ENCODE data around the gene ACTR2. TPM values are rescaled to one million over a fixed set of nuclear protein-coding genes. Genes with fewer than 3 reads are reported as not detected.

Gene ACTR2
- total RNA-seq, 1 experiment from 2014 or later = 199 TPM

DNA sequence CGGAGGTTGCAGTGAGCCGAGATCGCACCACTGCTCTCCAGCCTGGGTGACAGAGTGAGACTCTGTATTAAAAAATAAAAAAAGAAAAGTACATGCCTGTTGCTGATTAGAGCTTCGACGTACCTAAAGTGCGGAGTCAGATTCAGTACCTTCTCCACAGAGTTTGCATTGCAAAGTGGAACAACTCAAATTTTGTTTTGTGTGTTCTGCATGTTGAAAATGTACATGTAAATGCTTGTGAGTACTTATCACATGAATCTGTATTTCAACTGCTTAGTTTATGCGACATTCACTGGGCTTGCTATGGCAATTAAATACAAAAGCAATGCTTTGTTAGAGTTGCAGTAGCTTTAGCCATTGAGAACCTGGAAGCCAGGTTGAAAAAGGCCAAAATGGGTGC is 36.4 kb downstream of the ACTR2 start:
- peaks cover 9 to 15% of the 10 kb centered on the region in 2 experiments; a peak in 3 of 4 replicates for H3K36me3 ChIP-seq (ENCODE audit: control insufficient read depth in 1 of 2, insufficient read depth in 2 of 2, low read length in 2 of 2)
- H3K9ac ChIP-seq (ENCODE audit: low read length) = no peak overlapping the region
- H3K4me1 ChIP-seq (ENCODE audit: control insufficient read depth in 1 of 2, insufficient read depth in 2 of 2, low read length in 2 of 2) = peaks cover 3% of the 10 kb centered on the region in 2 experiments; a peak in 1 of 4 replicates
- H3K27me3 ChIP-seq (ENCODE audit: insufficient read depth, low read length) = no peaks in the 10 kb centered on the region
- H3K27ac ChIP-seq (ENCODE audit: low read depth, low read length) = no peak overlapping the region
- no peak for TF ChIP-seq POLR2A (IDR thresholded peaks at IDR 0.05; ENCODE audit: borderline replicate concordance, extremely low read depth, insufficient read depth, insufficient read length)
- TF ChIP-seq RAD21 (IDR thresholded peaks at IDR 0.05; ENCODE audit: low read depth) = no peak
- TF ChIP-seq, protein P1, sequence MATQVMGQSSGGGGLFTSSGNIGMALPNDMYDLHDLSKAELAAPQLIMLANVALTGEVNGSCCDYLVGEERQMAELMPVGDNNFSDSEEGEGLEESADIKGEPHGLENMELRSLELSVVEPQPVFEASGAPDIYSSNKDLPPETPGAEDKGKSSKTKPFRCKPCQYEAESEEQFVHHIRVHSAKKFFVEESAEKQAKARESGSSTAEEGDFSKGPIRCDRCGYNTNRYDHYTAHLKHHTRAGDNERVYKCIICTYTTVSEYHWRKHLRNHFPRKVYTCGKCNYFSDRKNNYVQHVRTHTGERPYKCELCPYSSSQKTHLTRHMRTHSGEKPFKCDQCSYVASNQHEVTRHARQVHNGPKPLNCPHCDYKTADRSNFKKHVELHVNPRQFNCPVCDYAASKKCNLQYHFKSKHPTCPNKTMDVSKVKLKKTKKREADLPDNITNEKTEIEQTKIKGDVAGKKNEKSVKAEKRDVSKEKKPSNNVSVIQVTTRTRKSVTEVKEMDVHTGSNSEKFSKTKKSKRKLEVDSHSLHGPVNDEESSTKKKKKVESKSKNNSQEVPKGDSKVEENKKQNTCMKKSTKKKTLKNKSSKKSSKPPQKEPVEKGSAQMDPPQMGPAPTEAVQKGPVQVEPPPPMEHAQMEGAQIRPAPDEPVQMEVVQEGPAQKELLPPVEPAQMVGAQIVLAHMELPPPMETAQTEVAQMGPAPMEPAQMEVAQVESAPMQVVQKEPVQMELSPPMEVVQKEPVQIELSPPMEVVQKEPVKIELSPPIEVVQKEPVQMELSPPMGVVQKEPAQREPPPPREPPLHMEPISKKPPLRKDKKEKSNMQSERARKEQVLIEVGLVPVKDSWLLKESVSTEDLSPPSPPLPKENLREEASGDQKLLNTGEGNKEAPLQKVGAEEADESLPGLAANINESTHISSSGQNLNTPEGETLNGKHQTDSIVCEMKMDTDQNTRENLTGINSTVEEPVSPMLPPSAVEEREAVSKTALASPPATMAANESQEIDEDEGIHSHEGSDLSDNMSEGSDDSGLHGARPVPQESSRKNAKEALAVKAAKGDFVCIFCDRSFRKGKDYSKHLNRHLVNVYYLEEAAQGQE (IDR thresholded peaks at IDR 0.05; ENCODE audit: low read depth) = no peak
- no peak for TF ChIP-seq ELF1 (IDR thresholded peaks at IDR 0.05; ENCODE audit: borderline replicate concordance, low read depth)
- no peak for TF ChIP-seq ZNF274 (IDR thresholded peaks at IDR 0.05; ENCODE audit: low read depth, low read length)
- no peak for TF ChIP-seq POLR2AphosphoS5 (IDR thresholded peaks at IDR 0.05; ENCODE audit: low read depth, low read length)
- no peak for TF ChIP-seq ZFX (IDR thresholded peaks at IDR 0.05)
- no peak for TF ChIP-seq CEBPB (IDR thresholded peaks at IDR 0.05; ENCODE audit: low read depth)
- no peak for TF ChIP-seq EZH2 (IDR thresholded peaks at IDR 0.05)
- TF ChIP-seq EGR1 (IDR thresholded peaks at IDR 0.05; ENCODE audit: low read depth) = no peak
- TF ChIP-seq, protein P2, sequence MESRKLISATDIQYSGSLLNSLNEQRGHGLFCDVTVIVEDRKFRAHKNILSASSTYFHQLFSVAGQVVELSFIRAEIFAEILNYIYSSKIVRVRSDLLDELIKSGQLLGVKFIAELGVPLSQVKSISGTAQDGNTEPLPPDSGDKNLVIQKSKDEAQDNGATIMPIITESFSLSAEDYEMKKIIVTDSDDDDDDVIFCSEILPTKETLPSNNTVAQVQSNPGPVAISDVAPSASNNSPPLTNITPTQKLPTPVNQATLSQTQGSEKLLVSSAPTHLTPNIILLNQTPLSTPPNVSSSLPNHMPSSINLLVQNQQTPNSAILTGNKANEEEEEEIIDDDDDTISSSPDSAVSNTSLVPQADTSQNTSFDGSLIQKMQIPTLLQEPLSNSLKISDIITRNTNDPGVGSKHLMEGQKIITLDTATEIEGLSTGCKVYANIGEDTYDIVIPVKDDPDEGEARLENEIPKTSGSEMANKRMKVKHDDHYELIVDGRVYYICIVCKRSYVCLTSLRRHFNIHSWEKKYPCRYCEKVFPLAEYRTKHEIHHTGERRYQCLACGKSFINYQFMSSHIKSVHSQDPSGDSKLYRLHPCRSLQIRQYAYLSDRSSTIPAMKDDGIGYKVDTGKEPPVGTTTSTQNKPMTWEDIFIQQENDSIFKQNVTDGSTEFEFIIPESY (IDR thresholded peaks at IDR 0.05; ENCODE audit: extremely low read depth, insufficient replicate concordance, low read length) = no peak
- no peak for TF ChIP-seq CBX3 (IDR thresholded peaks at IDR 0.05; ENCODE audit: low read depth)
- TF ChIP-seq CTCF (IDR thresholded peaks at IDR 0.05 in 2 of 3, conservative IDR thresholded peaks at IDR 0.05 in 1 of 3; ENCODE audit: borderline replicate concordance in 1 of 3, insufficient read depth in 1 of 3, low read depth in 2 of 3, low read length in 2 of 3) = no peak
- H3K9me3 ChIP-seq (ENCODE audit: control insufficient read depth in 1 of 2, insufficient read depth in 1 of 2, low read depth in 1 of 2, low read length in 2 of 2) = no peaks in the 10 kb centered on the region
- ATAC-seq (no peak), DNase-seq (ENCODE audit: low read depth, low spot score) (no peak)
- RAD21 ChIA-PET (ENCODE audit: low non-redundant PET in 1 of 2, low total read pairs in 2 of 2, uncharacterized antibody in 2 of 2, unreplicated experiment in 2 of 2) = no interaction called here
- H3K4me2 ChIP-seq (ENCODE audit: low read length) = no peak overlapping the region
- no TSS peak for BruUV-seq (replicated peaks)
- H3K79me2 ChIP-seq (ENCODE audit: insufficient read depth, low read length) = peaks cover 21% of the 10 kb centered on the region
- no peak overlapping the region for H3K4me3 ChIP-seq (replicated peaks in 1 of 2; ENCODE audit: low read depth in 1 of 2, low read length in 2 of 2)
- no peak overlapping the region for H2AFZ ChIP-seq (ENCODE audit: low read depth, low read length, poor library complexity, severe bottlenecking)
- intact Hi-C loops (cut with micrococcal nuclease) = loop anchor here (2.0 kb wide), 1 partner anchor 169 kb away; the partner anchor contains the start of gene SPRED2
- H4K20me1 ChIP-seq (ENCODE audit: insufficient read depth) = 0 out of 2 replicates have a peak, but pooled peaks cover 5% of the 10 kb centered on the region
- H3K9me2 ChIP-seq (ENCODE audit: insufficient read depth) = no peaks in the 10 kb centered on the region
- POLR2A ChIA-PET = interaction anchor here (1.1 kb wide), 1 partner anchor 13 kb away, joined by 4 read pairs; no protein-coding TSS in a partner anchor
- CTCF ChIA-PET = interaction anchor here (1.1 to 1.3 kb wide), 2 partner anchors 8 to 310 kb away, joined by 3 read pairs; no protein-coding TSS in a partner anchor
